ENCODE results near the gene C19orf38.

The C19orf38 gene

DNA sequence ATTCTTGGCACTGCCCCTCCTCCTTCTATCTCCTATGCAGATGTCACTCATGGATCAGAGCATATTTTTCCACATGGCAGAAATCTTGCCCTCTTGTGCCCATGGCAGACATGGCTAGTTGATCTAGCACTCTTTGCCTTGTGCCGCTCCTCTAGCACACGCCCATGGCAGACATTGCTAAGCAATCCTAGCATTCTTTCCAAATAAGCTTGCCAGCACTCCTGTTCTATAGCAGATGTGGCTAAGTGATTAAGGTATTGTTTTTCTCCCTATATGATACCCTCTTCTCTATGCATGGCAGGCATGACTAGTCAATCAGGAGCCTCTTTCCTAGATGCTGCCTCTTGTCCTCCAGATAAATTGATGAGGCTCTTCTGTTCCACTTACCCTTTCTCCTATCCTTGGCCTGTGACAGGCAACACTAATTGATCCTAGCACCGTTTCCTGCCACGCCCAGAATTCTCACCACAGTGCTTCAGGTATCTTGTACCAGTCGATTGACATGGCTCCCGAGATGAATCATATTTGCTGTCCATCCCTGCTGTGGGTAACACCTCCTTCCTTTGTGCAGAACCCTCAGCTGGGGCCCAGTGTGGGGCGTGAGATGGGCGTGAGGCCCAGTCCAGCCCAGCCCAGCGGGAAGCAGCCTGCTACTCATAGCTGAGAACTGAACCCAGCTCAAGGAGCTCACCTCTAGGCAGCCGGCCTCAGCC lies 39.1 kb upstream of the C19orf38 start:
- no peaks in the 10 kb centered on the region for H3K9me2 ChIP-seq (ENCODE audit: low read depth, low read length)
- H2AFZ ChIP-seq (ENCODE audit: low read length) = no peak overlapping the region
- TF ChIP-seq, protein P1, sequence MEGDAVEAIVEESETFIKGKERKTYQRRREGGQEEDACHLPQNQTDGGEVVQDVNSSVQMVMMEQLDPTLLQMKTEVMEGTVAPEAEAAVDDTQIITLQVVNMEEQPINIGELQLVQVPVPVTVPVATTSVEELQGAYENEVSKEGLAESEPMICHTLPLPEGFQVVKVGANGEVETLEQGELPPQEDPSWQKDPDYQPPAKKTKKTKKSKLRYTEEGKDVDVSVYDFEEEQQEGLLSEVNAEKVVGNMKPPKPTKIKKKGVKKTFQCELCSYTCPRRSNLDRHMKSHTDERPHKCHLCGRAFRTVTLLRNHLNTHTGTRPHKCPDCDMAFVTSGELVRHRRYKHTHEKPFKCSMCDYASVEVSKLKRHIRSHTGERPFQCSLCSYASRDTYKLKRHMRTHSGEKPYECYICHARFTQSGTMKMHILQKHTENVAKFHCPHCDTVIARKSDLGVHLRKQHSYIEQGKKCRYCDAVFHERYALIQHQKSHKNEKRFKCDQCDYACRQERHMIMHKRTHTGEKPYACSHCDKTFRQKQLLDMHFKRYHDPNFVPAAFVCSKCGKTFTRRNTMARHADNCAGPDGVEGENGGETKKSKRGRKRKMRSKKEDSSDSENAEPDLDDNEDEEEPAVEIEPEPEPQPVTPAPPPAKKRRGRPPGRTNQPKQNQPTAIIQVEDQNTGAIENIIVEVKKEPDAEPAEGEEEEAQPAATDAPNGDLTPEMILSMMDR (IDR thresholded peaks at IDR 0.05; ENCODE audit: low read length) = no peak
- H3K27me3 ChIP-seq (ENCODE audit: insufficient read depth, low read length) = no peaks in the 10 kb centered on the region
- H4K20me1 ChIP-seq (ENCODE audit: insufficient read depth, low read length) = no peaks in the 10 kb centered on the region
- no peaks in the 10 kb centered on the region for H3K79me2 ChIP-seq (ENCODE audit: insufficient read depth, low read length)
- H3K4me3 ChIP-seq (ENCODE audit: low read depth, low read length, poor library complexity, severe bottlenecking) = no peak overlapping the region
- no peaks in the 10 kb centered on the region for H3K4me1 ChIP-seq (ENCODE audit: insufficient read depth, low read length, severe bottlenecking)
- H3K4me2 ChIP-seq (ENCODE audit: low read length) = no peak overlapping the region
- no peaks in the 10 kb centered on the region for H3F3A ChIP-seq (ENCODE audit: insufficient read depth, low read length)
- no peak overlapping the region for H3K9ac ChIP-seq (ENCODE audit: low read length)
- H3K36me3 ChIP-seq (ENCODE audit: insufficient read depth, low read length) = peaks cover 52% of the 10 kb centered on the region
- no peak overlapping the region for H3K27ac ChIP-seq (ENCODE audit: low read depth, low read length, poor library complexity, severe bottlenecking)
- H3K9me3 ChIP-seq (ENCODE audit: low read length) = no peaks in the 10 kb centered on the region

DNA sequence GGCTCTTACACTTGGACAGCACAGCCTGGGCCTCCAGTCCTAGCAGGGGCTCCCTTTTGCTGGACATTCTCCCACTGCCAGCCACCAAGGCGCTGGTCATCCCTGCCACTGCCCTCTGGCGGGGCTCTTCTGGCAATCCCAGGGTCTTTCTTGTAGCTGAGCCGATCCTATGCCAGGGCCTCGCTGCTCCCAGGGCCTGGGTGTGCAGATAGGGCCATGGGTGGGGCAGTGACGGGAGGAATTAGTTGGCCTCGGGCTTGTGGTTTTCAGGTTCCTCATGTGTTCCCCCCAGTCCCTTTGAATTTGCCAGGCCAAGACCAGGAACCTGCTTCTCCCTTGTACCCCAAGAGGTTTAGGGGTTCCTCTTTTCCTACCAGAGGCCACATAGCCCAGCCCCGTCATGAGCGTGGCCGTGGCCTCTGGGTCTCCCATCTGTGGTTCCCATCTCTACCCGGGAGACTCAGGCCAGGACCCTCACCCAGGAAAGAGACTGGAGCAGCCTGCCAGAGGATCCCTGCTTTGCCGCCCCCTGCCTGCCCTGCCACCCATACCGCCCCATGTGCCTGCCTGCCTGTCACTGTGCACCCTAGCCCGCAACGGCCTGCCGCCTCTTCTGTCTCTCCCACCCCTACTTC lies 38.4 kb upstream of the C19orf38 start:
- Histone ChIP-seq H4K20me1 (ENCODE audit: insufficient read depth, low read length) (no peaks in the 10 kb centered on the region), H3K4me1 (ENCODE audit: insufficient read depth, low read length, severe bottlenecking) (no peaks in the 10 kb centered on the region), H3K4me2 (ENCODE audit: low read length) (no peak overlapping the region), H3K36me3 (ENCODE audit: insufficient read depth, low read length) (peaks cover 50% of the 10 kb centered on the region), H3K9me2 (ENCODE audit: low read depth, low read length) (no peaks in the 10 kb centered on the region), H3F3A (ENCODE audit: insufficient read depth, low read length) (no peaks in the 10 kb centered on the region), H3K79me2 (ENCODE audit: insufficient read depth, low read length) (no peaks in the 10 kb centered on the region), H3K27me3 (ENCODE audit: insufficient read depth, low read length) (no peaks in the 10 kb centered on the region), H3K9me3 (ENCODE audit: low read length) (no peaks in the 10 kb centered on the region), H2AFZ (ENCODE audit: low read length) (no peak overlapping the region), H3K4me3 (ENCODE audit: low read depth, low read length, poor library complexity, severe bottlenecking) (no peak overlapping the region), H3K9ac (ENCODE audit: low read length) (no peak overlapping the region), H3K27ac (ENCODE audit: low read depth, low read length, poor library complexity, severe bottlenecking) (no peak overlapping the region)
- TF ChIP-seq, protein P1 (IDR thresholded peaks at IDR 0.05; ENCODE audit: low read length) = no peak
- no peak for TF ChIP-seq EZH2 (IDR thresholded peaks at IDR 0.05; ENCODE audit: borderline replicate concordance, low read length)

DNA sequence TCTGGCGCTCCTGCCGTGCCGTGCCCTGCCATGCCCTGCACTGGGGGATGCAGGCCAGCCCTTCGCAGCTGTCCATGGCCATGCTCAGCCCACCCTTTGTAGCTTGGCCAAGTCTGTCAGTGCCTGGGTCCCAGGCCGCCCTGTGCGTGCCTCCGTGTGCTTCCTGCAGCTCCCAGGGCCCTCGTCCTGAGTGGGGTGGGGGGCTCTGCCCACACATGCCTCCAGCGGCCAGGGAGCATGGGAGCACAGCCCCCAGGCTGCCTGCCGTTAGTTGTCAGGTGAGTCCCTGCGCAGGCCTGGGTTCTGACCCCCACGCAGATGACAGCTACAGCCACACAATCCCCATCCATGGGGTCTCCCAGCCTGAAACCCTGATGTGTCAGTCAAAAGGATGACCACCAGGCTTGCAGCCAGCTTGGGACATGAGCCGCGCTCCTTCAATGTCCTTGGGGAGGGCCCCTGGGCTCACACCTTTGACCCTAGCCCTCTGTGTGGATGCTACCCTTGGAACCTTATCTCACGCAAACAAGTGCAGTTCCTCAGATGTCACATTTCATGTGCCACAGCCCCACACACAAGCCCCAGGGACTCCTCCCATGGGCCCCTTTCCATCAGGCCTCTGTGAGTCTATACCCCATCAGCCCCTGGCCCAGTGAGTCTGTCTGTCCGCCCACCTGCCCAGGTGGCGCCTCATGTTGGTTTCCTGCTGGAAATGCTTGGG lies 36.7 kb upstream of the C19orf38 start:
- no peak overlapping the region for H2AFZ ChIP-seq (ENCODE audit: low read length)
- H3K9ac ChIP-seq (ENCODE audit: low read length) = no peak overlapping the region
- H3K79me2 ChIP-seq (ENCODE audit: insufficient read depth, low read length) = no peaks in the 10 kb centered on the region
- H3K27ac ChIP-seq (ENCODE audit: low read depth, low read length, poor library complexity, severe bottlenecking) = no peak overlapping the region
- H3K4me3 ChIP-seq (ENCODE audit: low read depth, low read length, poor library complexity, severe bottlenecking) = no peak overlapping the region
- H4K20me1 ChIP-seq (ENCODE audit: insufficient read depth, low read length) = no peaks in the 10 kb centered on the region
- no peak overlapping the region for H3K4me2 ChIP-seq (ENCODE audit: low read length)
- no peaks in the 10 kb centered on the region for H3K9me3 ChIP-seq (ENCODE audit: low read length)
- H3K9me2 ChIP-seq (ENCODE audit: low read depth, low read length) = no peaks in the 10 kb centered on the region
- no peaks in the 10 kb centered on the region for H3K4me1 ChIP-seq (ENCODE audit: insufficient read depth, low read length, severe bottlenecking)
- H3K27me3 ChIP-seq (ENCODE audit: insufficient read depth, low read length) = no peaks in the 10 kb centered on the region
- H3K36me3 ChIP-seq (ENCODE audit: insufficient read depth, low read length) = peaks cover 37% of the 10 kb centered on the region; the same call in 1 of the 2 replicates
- TF ChIP-seq, protein P1 (IDR thresholded peaks at IDR 0.05; ENCODE audit: low read length) = no peak
- no peak for TF ChIP-seq EZH2 (IDR thresholded peaks at IDR 0.05; ENCODE audit: borderline replicate concordance, low read length)
- no peaks in the 10 kb centered on the region for H3F3A ChIP-seq (ENCODE audit: insufficient read depth, low read length)

Measured in OCI-LY1 (cell line).